ENCODE results near the gene HSF2BP. TPM values are rescaled to one million over a fixed set of nuclear protein-coding genes. Genes with fewer than 3 reads are reported as not detected.
"Not testable (repeated sequence)": the region's sequence is repeated elsewhere in the genome, so short reads cannot be mapped to it uniquely, and the experiment has no call there.

HSF2BP gene
- total and polyA plus RNA-seq, 5 donors from 2014 or later: 0.20 to 0.61 (median 0.38) TPM

DNA sequence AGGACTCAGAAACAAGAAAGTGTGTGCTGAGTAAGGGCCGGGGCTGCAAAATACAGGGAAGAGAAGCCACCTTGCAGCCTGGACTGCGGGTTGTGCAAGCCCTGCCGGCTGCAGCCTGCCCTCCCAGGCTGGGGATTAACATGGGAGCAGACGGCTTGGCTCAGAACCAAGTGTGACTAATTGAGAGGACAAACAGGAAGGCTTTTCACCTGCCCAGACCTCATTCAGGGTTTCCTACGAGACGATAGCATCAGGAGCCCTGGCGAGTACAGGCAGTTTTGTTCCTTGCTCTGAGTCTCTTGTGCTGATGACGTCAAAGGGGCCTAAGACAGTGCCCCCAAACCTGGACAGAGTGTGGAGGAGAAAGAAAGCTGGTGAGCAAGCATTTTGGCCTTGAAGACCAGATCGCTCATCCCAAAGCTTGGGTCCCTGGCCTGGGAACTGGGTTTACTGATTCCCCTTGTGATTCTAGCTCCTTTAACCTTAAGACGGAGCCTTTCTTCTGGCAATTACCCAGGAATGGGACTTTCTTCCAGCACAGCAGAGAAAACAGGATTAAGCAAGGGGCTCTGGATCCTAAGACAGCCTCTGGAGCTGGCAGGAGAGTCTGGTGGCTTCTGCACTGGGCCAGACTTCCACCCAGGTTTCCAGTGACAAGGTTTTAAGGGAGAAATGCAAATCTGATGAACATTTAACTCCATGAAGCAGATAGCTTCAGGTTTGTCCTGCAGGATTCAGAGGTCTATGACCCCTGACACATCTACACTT lies 142.2 kb downstream of the HSF2BP start:
- not testable (repeated sequence) for H3K4me3 Mint-ChIP-seq; H3K36me3 ChIP-seq (ENCODE audit: control insufficient read depth, insufficient read depth, low read length); H3K4me1 Mint-ChIP-seq; H3K27ac ChIP-seq (ENCODE audit: insufficient read depth, low read length, poor library complexity, severe bottlenecking); H3K9me3 Mint-ChIP-seq; H3K4me1 ChIP-seq (ENCODE audit: control insufficient read depth, insufficient read depth, low read length, poor library complexity, severe bottlenecking); ATAC-seq (ENCODE audit: low read depth in 2 of 2); H3K27ac Mint-ChIP-seq; H3K27me3 ChIP-seq (ENCODE audit: control insufficient read depth, insufficient read depth, low read length); H3K36me3 Mint-ChIP-seq; H3K9me3 ChIP-seq (ENCODE audit: control insufficient read depth in 2 of 2, low read length in 2 of 2); H3K27me3 Mint-ChIP-seq; DNase-seq; H3K4me3 ChIP-seq (ENCODE audit: low read depth, low read length)

DNA sequence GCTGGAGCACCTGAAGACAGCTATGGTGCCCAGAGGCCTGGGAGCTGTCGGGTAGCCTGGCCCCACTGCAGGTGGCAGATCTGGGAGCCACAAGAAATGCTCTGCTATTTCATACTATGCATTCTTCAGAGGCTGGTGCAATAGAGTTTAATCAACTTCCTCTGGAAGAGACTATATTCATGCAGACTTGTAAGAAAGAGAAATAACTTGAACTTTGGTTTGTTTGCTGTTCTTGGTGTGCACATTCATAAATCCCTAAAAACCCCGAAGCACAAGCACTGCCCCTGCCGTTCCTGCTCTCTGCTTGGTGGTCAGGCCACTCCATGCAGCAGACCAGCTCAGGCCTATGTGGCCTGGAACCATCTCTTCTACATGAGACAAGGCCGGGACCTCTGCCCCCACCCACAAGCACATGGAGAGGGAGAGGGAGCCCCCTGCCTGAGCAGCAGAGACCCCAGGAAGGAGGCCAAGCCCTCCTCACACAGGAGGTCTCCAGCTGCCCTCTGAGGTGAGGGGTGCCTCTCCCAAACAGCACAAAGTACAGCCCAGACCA lies 142.9 kb downstream of the HSF2BP start:
- H3K27ac ChIP-seq (ENCODE audit: insufficient read depth, low read length, poor library complexity, severe bottlenecking); H3K36me3 Mint-ChIP-seq: not testable (repeated sequence)

DNA sequence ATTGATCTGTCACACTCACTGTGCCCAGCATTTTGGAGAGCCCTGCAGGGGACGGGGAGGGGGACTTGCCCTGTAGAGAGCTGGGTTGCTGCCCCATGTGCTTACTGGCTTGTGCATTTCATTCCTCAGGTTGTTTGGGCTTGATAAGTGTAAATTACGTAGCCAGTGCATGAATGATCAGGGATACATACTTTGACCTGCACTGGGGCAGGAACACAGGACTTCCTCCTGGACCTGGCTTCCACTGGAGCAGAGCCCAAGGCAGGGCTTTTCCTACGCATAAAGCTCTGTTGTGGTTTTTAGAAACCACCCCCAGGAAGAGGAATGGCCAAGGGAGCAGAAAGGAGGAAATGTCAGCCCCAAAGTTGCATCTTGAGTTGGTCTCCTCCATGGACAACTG lies 144.5 kb downstream of the HSF2BP start:
- not testable (repeated sequence) for H3K4me1 Mint-ChIP-seq; DNase-seq; H3K27ac Mint-ChIP-seq; H3K9me3 ChIP-seq (ENCODE audit: control insufficient read depth in 2 of 2, low read length in 2 of 2); H3K9me3 Mint-ChIP-seq; H3K27me3 ChIP-seq (ENCODE audit: control insufficient read depth, insufficient read depth, low read length); H3K4me3 ChIP-seq (ENCODE audit: low read depth, low read length); H3K27me3 Mint-ChIP-seq; H3K4me3 Mint-ChIP-seq; H3K36me3 Mint-ChIP-seq; H3K4me1 ChIP-seq (ENCODE audit: control insufficient read depth, insufficient read depth, low read length, poor library complexity, severe bottlenecking); H3K27ac ChIP-seq (ENCODE audit: insufficient read depth, low read length, poor library complexity, severe bottlenecking); H3K36me3 ChIP-seq (ENCODE audit: control insufficient read depth, insufficient read depth, low read length); ATAC-seq (ENCODE audit: low read depth in 2 of 2)

More for the DNA sequence above, 142.9 kb downstream of the HSF2BP start:
- not testable (repeated sequence) for H3K9me3 ChIP-seq (ENCODE audit: control insufficient read depth in 2 of 2, low read length in 2 of 2); ATAC-seq (ENCODE audit: low read depth in 2 of 2); H3K4me3 Mint-ChIP-seq; DNase-seq; H3K4me3 ChIP-seq (ENCODE audit: low read depth, low read length); H3K36me3 ChIP-seq (ENCODE audit: control insufficient read depth, insufficient read depth, low read length); H3K27me3 ChIP-seq (ENCODE audit: control insufficient read depth, insufficient read depth, low read length); H3K4me1 Mint-ChIP-seq; H3K4me1 ChIP-seq (ENCODE audit: control insufficient read depth, insufficient read depth, low read length, poor library complexity, severe bottlenecking); H3K27ac Mint-ChIP-seq; H3K27me3 Mint-ChIP-seq; H3K9me3 Mint-ChIP-seq

DNA sequence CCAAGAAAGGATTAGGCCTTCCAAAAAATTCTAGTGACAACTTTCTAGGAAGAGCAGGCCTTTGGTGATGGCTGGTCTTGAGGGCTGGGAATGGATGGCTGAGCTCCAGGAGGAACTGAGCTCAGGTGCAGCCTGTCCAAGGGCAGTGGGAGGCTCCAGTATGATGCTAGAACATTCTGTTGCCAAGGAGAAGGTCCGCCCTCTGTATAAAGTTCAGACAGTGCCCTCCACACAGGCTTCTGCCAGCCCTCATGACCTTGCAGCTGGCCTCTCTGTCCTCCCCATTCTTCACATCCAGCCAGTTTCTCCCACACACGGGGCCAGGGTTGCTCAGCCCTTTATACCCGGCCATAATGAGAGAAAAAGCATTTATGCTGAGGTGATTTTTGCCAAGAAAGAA lies 146.3 kb downstream of the HSF2BP start:
- not testable (repeated sequence) for H3K27me3 ChIP-seq (ENCODE audit: control insufficient read depth, insufficient read depth, low read length); H3K9me3 ChIP-seq (ENCODE audit: control insufficient read depth in 2 of 2, low read length in 2 of 2); H3K4me1 Mint-ChIP-seq; H3K4me3 Mint-ChIP-seq; H3K27ac Mint-ChIP-seq; H3K4me3 ChIP-seq (ENCODE audit: low read depth, low read length); H3K9me3 Mint-ChIP-seq; H3K27ac ChIP-seq (ENCODE audit: insufficient read depth, low read length, poor library complexity, severe bottlenecking); H3K27me3 Mint-ChIP-seq; H3K4me1 ChIP-seq (ENCODE audit: control insufficient read depth, insufficient read depth, low read length, poor library complexity, severe bottlenecking); DNase-seq; H3K36me3 Mint-ChIP-seq; ATAC-seq (ENCODE audit: low read depth in 2 of 2); H3K36me3 ChIP-seq (ENCODE audit: control insufficient read depth, insufficient read depth, low read length)

DNA sequence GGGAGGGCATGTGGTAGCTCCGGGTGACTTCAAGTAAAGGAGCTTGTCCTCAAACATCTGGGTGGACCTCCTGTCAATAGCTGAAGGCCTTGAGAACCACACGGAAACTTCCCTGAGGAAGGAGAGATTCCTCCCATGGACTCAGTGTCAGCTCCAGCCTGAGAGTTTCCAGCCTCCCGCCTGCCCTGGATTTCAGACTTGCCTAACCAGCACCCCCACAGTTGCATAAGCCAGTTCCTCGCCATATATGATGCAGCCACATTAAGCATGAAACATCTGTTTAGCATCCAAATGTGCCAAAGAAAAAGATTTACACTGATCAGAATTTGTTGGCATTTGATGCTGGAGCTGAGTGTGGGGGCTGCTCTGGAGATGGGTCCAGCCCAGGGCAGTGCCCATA lies 148.1 kb downstream of the HSF2BP start:
- not testable (repeated sequence) for H3K9me3 Mint-ChIP-seq, DNase-seq

DNA sequence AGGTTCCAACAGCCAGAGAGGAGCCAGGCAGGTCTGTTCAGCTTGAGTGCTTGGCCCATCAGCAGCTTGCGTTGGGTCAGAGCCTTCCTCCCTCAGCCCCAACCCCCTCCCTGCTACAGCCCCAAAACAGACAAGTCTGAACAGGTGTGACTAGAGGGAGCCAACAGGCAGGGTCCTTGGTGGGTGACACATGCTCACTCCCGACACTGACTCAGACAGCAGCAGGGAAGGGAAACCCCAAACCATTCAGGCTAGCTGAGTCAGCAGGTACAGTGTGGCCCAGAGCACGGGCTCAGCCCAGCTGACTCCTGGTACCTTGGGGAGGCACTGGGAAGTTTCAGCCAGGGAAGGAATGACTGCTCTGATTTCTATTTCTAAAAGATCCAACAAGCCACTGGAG lies 148.6 kb downstream of the HSF2BP start:
- not testable (repeated sequence) for H3K4me3 Mint-ChIP-seq; H3K9me3 Mint-ChIP-seq; DNase-seq; H3K27me3 Mint-ChIP-seq; H3K4me1 ChIP-seq (ENCODE audit: control insufficient read depth, insufficient read depth, low read length, poor library complexity, severe bottlenecking); H3K36me3 ChIP-seq (ENCODE audit: control insufficient read depth, insufficient read depth, low read length); H3K36me3 Mint-ChIP-seq; ATAC-seq (ENCODE audit: low read depth in 2 of 2); H3K27me3 ChIP-seq (ENCODE audit: control insufficient read depth, insufficient read depth, low read length); H3K4me1 Mint-ChIP-seq; H3K4me3 ChIP-seq (ENCODE audit: low read depth, low read length); H3K27ac ChIP-seq (ENCODE audit: insufficient read depth, low read length, poor library complexity, severe bottlenecking); H3K9me3 ChIP-seq (ENCODE audit: control insufficient read depth in 2 of 2, low read length in 2 of 2); H3K27ac Mint-ChIP-seq

More for the DNA sequence above, 148.1 kb downstream of the HSF2BP start:
- not testable (repeated sequence) for H3K4me1 ChIP-seq (ENCODE audit: control insufficient read depth, insufficient read depth, low read length, poor library complexity, severe bottlenecking); H3K4me3 Mint-ChIP-seq; H3K27ac Mint-ChIP-seq; H3K27me3 Mint-ChIP-seq; ATAC-seq (ENCODE audit: low read depth in 2 of 2); H3K27me3 ChIP-seq (ENCODE audit: control insufficient read depth, insufficient read depth, low read length); H3K36me3 Mint-ChIP-seq; H3K9me3 ChIP-seq (ENCODE audit: control insufficient read depth in 2 of 2, low read length in 2 of 2); H3K4me1 Mint-ChIP-seq; H3K36me3 ChIP-seq (ENCODE audit: control insufficient read depth, insufficient read depth, low read length); H3K27ac ChIP-seq (ENCODE audit: insufficient read depth, low read length, poor library complexity, severe bottlenecking); H3K4me3 ChIP-seq (ENCODE audit: low read depth, low read length)

DNA sequence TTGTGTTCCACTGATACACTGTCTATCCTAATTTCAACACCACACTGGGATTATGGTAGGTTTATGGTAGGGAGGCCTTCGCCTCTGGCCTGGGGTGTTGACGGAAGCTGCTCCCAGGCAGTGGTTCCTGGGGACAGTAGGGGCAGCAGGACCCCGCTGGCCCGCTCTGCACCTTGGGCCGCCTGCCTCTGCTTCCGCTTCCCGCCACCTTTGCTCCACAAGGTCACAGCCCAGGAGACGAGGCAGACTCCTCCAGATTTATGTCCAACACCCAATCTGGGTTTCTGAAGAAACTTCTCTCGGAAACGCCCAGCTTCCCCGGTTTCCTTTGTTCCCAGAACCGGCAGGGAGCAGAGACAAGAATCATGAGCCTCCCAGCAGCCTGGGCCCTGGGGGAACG lies 155.4 kb downstream of the HSF2BP start:
- not testable (repeated sequence) for H3K27ac Mint-ChIP-seq; DNase-seq; H3K27ac ChIP-seq (ENCODE audit: insufficient read depth, low read length, poor library complexity, severe bottlenecking); H3K9me3 Mint-ChIP-seq; H3K36me3 Mint-ChIP-seq; H3K27me3 ChIP-seq (ENCODE audit: control insufficient read depth, insufficient read depth, low read length); H3K4me3 Mint-ChIP-seq; ATAC-seq (ENCODE audit: low read depth in 2 of 2); H3K4me1 Mint-ChIP-seq; H3K4me1 ChIP-seq (ENCODE audit: control insufficient read depth, insufficient read depth, low read length, poor library complexity, severe bottlenecking); H3K36me3 ChIP-seq (ENCODE audit: control insufficient read depth, insufficient read depth, low read length); H3K27me3 Mint-ChIP-seq; H3K4me3 ChIP-seq (ENCODE audit: low read depth, low read length); H3K9me3 ChIP-seq (ENCODE audit: control insufficient read depth in 2 of 2, low read length in 2 of 2)

DNA sequence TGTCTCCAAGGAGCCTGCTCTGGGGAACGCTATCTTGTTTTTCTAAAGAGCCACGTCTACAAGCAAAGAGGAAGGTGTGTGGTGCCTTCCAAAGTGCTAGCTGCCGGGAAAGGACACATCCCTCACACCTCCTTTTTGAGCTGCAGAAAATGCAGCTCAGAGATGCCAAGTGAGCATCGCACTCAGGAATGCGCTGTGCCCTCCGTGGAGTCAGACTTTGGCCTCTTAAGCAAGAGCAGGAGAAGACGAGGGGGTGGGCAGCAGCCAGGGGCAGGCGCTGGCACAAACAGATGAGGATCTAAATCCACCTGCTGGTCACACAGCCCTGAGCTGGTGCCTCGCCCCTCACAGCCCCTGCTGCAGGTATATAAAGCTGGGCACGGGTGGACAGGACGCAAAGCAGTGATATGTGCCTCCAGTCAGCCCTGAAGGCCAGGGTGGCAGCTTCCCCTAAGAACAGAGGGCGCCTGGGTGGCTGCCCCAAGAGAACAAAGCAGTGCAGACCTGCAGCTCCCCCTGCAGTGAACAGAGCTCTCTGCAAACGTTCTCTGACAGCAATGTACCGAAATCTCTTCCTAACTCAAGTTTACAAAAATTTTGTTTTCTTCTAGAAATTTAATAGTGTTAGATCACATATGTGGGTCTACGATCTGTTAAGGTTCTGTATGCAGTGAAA lies 156.1 kb downstream of the HSF2BP start:
- H3K27me3 ChIP-seq (ENCODE audit: control insufficient read depth, insufficient read depth, low read length); H3K4me1 Mint-ChIP-seq; DNase-seq; H3K9me3 ChIP-seq (ENCODE audit: control insufficient read depth in 2 of 2, low read length in 2 of 2); ATAC-seq (ENCODE audit: low read depth in 2 of 2); H3K36me3 ChIP-seq (ENCODE audit: control insufficient read depth, insufficient read depth, low read length); H3K4me3 Mint-ChIP-seq; H3K9me3 Mint-ChIP-seq; H3K27ac Mint-ChIP-seq; H3K4me3 ChIP-seq (ENCODE audit: low read depth, low read length); H3K27ac ChIP-seq (ENCODE audit: insufficient read depth, low read length, poor library complexity, severe bottlenecking); H3K4me1 ChIP-seq (ENCODE audit: control insufficient read depth, insufficient read depth, low read length, poor library complexity, severe bottlenecking); H3K27me3 Mint-ChIP-seq; H3K36me3 Mint-ChIP-seq: not testable (repeated sequence)
